Smooth muscle cell (in vitro differentiated cells): ENCODE data around the gene MICAL3. TPM values are rescaled to one million over a fixed set of nuclear protein-coding genes. Genes with fewer than 3 reads are reported as not detected.

ENCODE experiments used
- DNase-seq: peaks from one replicate; lab custom pipeline; 2025; ENCODE audit not compliant: unreplicated experiment; lab: John Stamatoyannopoulos, UW
- H2AFZ ChIP-seq: fragments of 200-600 bp; sonication (generic); 2 replicates; pipeline ENCODE4 v1.6.0; 2016; ENCODE audit warnings: antibody characterized with exemption, low read depth, mild to moderate bottlenecking
- H3F3A ChIP-seq: fragments of 200-600 bp; sonication (generic); 2 replicates; pipeline ENCODE4 v1.6.0; 2017; ENCODE audit warnings: antibody characterized with exemption, low read depth
- H3K27ac ChIP-seq: fragments of 200-600 bp; sonication (generic); 2 replicates; pipeline ENCODE4 v1.5.1; 2016; ENCODE audit warnings: low read depth, mild to moderate bottlenecking
- H3K27me3 ChIP-seq: fragments of 200-600 bp; sonication (generic); 2 replicates; pipeline ENCODE4 v1.6.1; 2016; ENCODE audit warnings: low read depth, mild to moderate bottlenecking
- H3K36me3 ChIP-seq: fragments of 200-600 bp; sonication (generic); 2 replicates; pipeline ENCODE4 v1.5.1; 2016; ENCODE audit warnings: low read depth
- H3K4me1 ChIP-seq: fragments of 200-600 bp; sonication (generic); 2 replicates; pipeline ENCODE4 v1.5.1; 2016; ENCODE audit warnings: low read depth
- H3K4me2 ChIP-seq: fragments of 200-600 bp; sonication (generic); 2 replicates; pipeline ENCODE4 v1.6.0; 2016; ENCODE audit warnings: mild to moderate bottlenecking
- H3K4me3 ChIP-seq: fragments of 200-600 bp; sonication (generic); 2 replicates; pipeline ENCODE4 v1.5.1; 2016; ENCODE audit warnings: mild to moderate bottlenecking
- H3K79me2 ChIP-seq: fragments of 200-600 bp; sonication (generic); 2 replicates; pipeline ENCODE4 v1.6.0; 2016; ENCODE audit warnings: low read depth, mild to moderate bottlenecking
- H3K9ac ChIP-seq: fragments of 200-600 bp; sonication (generic); 2 replicates; pipeline ENCODE4 v1.6.0; 2016; ENCODE audit warnings: low read depth
- H3K9me3 ChIP-seq: fragments of 200-600 bp; sonication (generic); replicated peaks from 2 replicates; pipeline ENCODE4 v1.5.1; 2016; ENCODE audit warnings: low read depth
- H4K20me1 ChIP-seq: fragments of 200-600 bp; sonication (generic); 2 replicates; pipeline ENCODE4 v1.6.0; 2016; ENCODE audit warnings: low read depth
- WGBS: methylation state at CpG from one replicate; pipeline ENCODE4 v1.1.7; 2016; ENCODE audit warnings: low lambda C conversion rate; 5-methylcytosine and 5-hydroxymethylcytosine counted together
- polyA plus RNA-seq: library from polyadenylated mRNA; unstranded; fragments of >200 nt; fragmentation: Nextera tagmentation; extraction: Ambion mirVana; gene quantifications from 2 replicates; pipeline ENCODE4 v1.2.1, GENCODE V29; 2016
- total RNA-seq: library from RNA; depleted of rRNA; stranded (reverse); fragments of >200 nt; gene quantifications from 2 replicates; pipeline ENCODE4 v1.2.3, GENCODE V29; 2014
- TF ChIP-seq, protein P1 (sequence below): fragments of 200-600 bp; sonication (generic); IDR thresholded peaks from 2 replicates; pipeline ENCODE4 v1.5.1; 2017; ENCODE audit warnings: borderline replicate concordance, mild to moderate bottlenecking, antibody characterized with exemption; ENCODE audit not compliant: insufficient read depth, poor library complexity, severe bottlenecking

The MICAL3 gene
- total and polyA plus RNA-seq, 2 experiments from 2014 or later, result 3.1 to 28.6 TPM

GRCh38 chr22:17811119-17811518 lies 213.2 kb downstream of the MICAL3 start:
- H2AFZ ChIP-seq, result no peak overlapping the region
- no peak overlapping the region for H3K4me3 ChIP-seq
- H3K79me2 ChIP-seq, result no peaks in the 10 kb centered on the region
- no peaks in the 10 kb centered on the region for H3F3A ChIP-seq
- H3K4me1 ChIP-seq, result no peaks in the 10 kb centered on the region
- DNase-seq, result no peak
- H3K27me3 ChIP-seq, result no peaks in the 10 kb centered on the region
- no peaks in the 10 kb centered on the region for H3K36me3 ChIP-seq
- H3K9me3 ChIP-seq, result no peaks in the 10 kb centered on the region
- no peak overlapping the region for H3K9ac ChIP-seq
- no peak overlapping the region for H3K4me2 ChIP-seq
- 97% methylated on average over 4 of the region's 4 CpGs for WGBS
- TF ChIP-seq, protein P1, sequence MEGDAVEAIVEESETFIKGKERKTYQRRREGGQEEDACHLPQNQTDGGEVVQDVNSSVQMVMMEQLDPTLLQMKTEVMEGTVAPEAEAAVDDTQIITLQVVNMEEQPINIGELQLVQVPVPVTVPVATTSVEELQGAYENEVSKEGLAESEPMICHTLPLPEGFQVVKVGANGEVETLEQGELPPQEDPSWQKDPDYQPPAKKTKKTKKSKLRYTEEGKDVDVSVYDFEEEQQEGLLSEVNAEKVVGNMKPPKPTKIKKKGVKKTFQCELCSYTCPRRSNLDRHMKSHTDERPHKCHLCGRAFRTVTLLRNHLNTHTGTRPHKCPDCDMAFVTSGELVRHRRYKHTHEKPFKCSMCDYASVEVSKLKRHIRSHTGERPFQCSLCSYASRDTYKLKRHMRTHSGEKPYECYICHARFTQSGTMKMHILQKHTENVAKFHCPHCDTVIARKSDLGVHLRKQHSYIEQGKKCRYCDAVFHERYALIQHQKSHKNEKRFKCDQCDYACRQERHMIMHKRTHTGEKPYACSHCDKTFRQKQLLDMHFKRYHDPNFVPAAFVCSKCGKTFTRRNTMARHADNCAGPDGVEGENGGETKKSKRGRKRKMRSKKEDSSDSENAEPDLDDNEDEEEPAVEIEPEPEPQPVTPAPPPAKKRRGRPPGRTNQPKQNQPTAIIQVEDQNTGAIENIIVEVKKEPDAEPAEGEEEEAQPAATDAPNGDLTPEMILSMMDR, result no peak
- H4K20me1 ChIP-seq, result no peaks in the 10 kb centered on the region
- no peak overlapping the region for H3K27ac ChIP-seq

DNA sequence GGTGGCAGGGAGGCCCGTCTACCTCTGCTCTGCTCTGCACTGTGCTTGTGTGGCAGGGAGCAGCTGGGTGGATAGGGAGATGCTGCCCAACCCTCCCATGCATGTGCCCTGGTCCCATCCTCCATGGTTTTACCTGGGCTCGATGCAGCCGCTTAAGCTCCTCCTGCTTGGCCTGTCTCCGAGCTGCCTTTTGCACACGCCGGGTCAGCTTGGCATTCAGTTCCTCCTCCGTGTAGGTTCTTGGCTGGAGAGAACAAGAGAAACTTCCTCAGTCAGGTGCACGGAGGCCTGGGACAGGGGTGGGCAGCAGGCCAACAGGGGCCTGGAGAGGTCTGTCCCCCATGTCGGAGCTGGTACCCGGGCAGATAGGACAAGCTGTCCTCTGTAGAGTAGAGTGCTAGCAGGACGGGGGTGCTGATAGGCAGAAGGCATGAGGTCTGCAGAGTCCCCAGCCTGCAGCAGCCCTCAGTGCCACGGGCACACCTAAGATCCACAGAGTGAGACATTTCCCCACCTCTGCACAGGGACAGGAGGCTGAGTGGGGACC lies 213.7 kb downstream of the MICAL3 start:
- Histone ChIP-seq H3K4me2 (no peak overlapping the region), H3K27me3 (no peaks in the 10 kb centered on the region), H3K27ac (no peak overlapping the region), H3K9me3 (no peaks in the 10 kb centered on the region), H2AFZ (no peak overlapping the region), H3K79me2 (no peaks in the 10 kb centered on the region), H3K4me3 (no peak overlapping the region), H3K4me1 (no peaks in the 10 kb centered on the region), H3K36me3 (no peaks in the 10 kb centered on the region), H3K9ac (no peak overlapping the region), H4K20me1 (no peaks in the 10 kb centered on the region), H3F3A (no peaks in the 10 kb centered on the region)
- WGBS, result 99% methylated on average over 12 of the region's 12 CpGs
- TF ChIP-seq, protein P1, result no peak
- no peak for DNase-seq

DNA sequence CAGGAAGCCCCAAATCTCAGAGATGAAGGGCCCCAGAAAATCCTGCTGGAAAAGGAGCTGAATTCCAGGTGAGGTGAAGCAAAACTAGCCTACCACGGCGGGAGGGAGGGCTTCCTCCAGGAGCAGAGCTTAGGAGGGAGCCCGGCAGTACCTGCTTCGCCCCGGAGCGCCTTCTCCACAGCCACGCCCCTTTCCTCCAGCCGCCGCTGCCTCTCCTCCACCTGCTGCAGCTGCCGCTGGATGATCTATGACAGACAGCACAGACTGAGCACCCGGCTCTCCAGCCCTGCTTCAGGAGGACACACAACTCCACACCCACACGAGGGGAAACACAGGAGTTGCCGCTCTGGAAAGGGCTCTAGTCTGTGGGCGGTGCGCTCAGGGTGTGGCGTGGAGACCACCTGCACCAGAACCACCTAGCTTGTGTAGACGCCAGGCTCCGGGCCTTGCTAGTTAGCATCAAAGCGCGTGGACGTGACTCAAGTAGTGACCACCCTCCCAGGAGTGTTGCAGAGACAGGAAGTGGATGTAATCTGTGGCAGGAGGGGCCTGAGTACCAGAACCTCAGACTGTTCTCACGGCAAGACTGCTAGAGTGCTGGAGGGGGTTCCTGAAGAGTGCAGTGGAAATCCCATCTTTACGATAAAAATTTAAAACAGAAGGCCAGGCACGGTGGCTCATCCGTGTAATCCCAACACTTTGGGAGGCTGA lies 215.5 kb downstream of the MICAL3 start:
- no peaks in the 10 kb centered on the region for H3K27me3 ChIP-seq
- no peak overlapping the region for H3K4me3 ChIP-seq
- H4K20me1 ChIP-seq, result no peaks in the 10 kb centered on the region
- H3K79me2 ChIP-seq, result no peaks in the 10 kb centered on the region
- H3K9me3 ChIP-seq, result no peaks in the 10 kb centered on the region
- no peak overlapping the region for H3K9ac ChIP-seq
- no peaks in the 10 kb centered on the region for H3K4me1 ChIP-seq
- no peak for DNase-seq
- H2AFZ ChIP-seq, result no peak overlapping the region
- WGBS, result 78% methylated on average over 25 of the region's 25 CpGs
- H3K4me2 ChIP-seq, result no peak overlapping the region
- TF ChIP-seq, protein P1, result no peak
- H3K36me3 ChIP-seq, result no peaks in the 10 kb centered on the region
- no peak overlapping the region for H3K27ac ChIP-seq
- no peaks in the 10 kb centered on the region for H3F3A ChIP-seq
